ENCODE results near the gene PROM2. TPM values are rescaled to one million over a fixed set of nuclear protein-coding genes. Genes with fewer than 3 reads are reported as not detected.
A peak's percentile ranks its signal among the peaks of the same experiment; 100 is the strongest.

The PROM2 gene
- total RNA-seq, 1 experiment from 2014 or later = 3.1 TPM

DNA sequence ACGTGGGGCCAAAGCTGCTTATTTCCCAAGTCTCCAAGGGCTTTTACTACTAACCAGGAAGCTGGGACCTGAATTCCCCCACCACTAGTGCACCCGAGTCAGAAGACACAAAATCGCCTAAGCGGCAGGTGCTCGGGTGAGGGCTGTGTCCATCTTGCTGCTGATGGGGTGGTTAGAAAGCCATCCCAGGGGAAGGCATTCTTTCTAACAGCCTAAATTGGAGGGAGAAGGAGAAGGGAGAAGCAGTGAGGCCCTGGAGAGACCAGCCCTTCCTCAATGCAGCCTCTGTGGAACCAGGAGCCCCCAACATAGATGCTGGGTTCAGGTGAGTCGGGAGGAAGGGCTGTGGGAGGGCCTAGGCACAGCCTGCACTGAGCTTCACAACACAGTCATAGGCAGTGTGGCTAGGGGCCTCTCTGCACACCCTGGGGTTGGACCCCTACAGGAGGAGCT lies 1.9 kb upstream of the PROM2 start:
- no peak overlapping the region for H3T11ph ChIP-seq (ENCODE audit: low read length)
- H3K36me3 Mint-ChIP-seq (ENCODE audit: insufficient read depth in 1 of 3, low read depth in 3 of 3) = no peaks in the 10 kb centered on the region; a peak in 1 of 7 replicates
- WGBS (ENCODE audit: extremely low coverage, insufficient read length, low lambda C conversion rate) = no CpG with 5 or more reads among the region's 6 CpGs
- no peak overlapping the region for H4K5ac ChIP-seq (ENCODE audit: insufficient read length, low read depth, low read length)
- peak; percentile 12 for DNase-seq
- H4K91ac ChIP-seq (ENCODE audit: insufficient read length, low read depth, low read length) = no peak overlapping the region
- no peak overlapping the region for H3K9ac ChIP-seq (ENCODE audit: extremely low read depth, insufficient read length, low read length)
- no peak overlapping the region for H2BK5ac ChIP-seq (ENCODE audit: insufficient read length, low read length)
- H3K4me2 ChIP-seq (ENCODE audit: insufficient read depth, insufficient read length, low read length) = no peak overlapping the region
- no peaks in the 10 kb centered on the region for H3K23me2 ChIP-seq (ENCODE audit: insufficient read length, low read depth, low read length, poor library complexity, severe bottlenecking)
- no peak overlapping the region for H3K27ac ChIP-seq (ENCODE audit: insufficient read length, low read depth, low read length)
- no peaks in the 10 kb centered on the region for H3K27me3 ChIP-seq (ENCODE audit: insufficient read depth, low read length)
- no peak overlapping the region for H2AFZ ChIP-seq (ENCODE audit: low read length)
- H4K20me1 ChIP-seq (ENCODE audit: control insufficient read depth, insufficient read depth, insufficient read length) = no peaks in the 10 kb centered on the region
- no peak overlapping the region for H3K56ac ChIP-seq (ENCODE audit: insufficient read length, low read depth, low read length)
- no peak overlapping the region for H2BK15ac ChIP-seq (ENCODE audit: low read depth, low read length)
- no peak overlapping the region for H3K14ac ChIP-seq (ENCODE audit: insufficient read depth, low read length)
- H3K18ac ChIP-seq (ENCODE audit: insufficient read length, low read depth, low read length) = no peak overlapping the region
- H3K27ac Mint-ChIP-seq = no peak overlapping the region; a peak in 1 of 7 replicates
- no peaks in the 10 kb centered on the region for H3K79me1 ChIP-seq (ENCODE audit: insufficient read depth, low read depth, low read length, poor library complexity, severe bottlenecking)
- no peak overlapping the region for H3K4ac ChIP-seq (ENCODE audit: low read depth, low read length)
- no peak overlapping the region for H4K8ac ChIP-seq (replicated peaks; ENCODE audit: insufficient read length, low read depth, low read length)
- no peak overlapping the region for H2BK12ac ChIP-seq (ENCODE audit: insufficient read length, low read depth, low read length)
- TF ChIP-seq, protein P1, sequence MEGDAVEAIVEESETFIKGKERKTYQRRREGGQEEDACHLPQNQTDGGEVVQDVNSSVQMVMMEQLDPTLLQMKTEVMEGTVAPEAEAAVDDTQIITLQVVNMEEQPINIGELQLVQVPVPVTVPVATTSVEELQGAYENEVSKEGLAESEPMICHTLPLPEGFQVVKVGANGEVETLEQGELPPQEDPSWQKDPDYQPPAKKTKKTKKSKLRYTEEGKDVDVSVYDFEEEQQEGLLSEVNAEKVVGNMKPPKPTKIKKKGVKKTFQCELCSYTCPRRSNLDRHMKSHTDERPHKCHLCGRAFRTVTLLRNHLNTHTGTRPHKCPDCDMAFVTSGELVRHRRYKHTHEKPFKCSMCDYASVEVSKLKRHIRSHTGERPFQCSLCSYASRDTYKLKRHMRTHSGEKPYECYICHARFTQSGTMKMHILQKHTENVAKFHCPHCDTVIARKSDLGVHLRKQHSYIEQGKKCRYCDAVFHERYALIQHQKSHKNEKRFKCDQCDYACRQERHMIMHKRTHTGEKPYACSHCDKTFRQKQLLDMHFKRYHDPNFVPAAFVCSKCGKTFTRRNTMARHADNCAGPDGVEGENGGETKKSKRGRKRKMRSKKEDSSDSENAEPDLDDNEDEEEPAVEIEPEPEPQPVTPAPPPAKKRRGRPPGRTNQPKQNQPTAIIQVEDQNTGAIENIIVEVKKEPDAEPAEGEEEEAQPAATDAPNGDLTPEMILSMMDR (conservative IDR thresholded peaks at IDR 0.05) = no peak
- no peaks in the 10 kb centered on the region for H3K79me2 ChIP-seq (ENCODE audit: insufficient read depth, low read length)
- H2AK5ac ChIP-seq (ENCODE audit: insufficient read length, low read length) = no peak overlapping the region
- H3K27me3 Mint-ChIP-seq (ENCODE audit: low read depth) = no peaks in the 10 kb centered on the region
- H3K4me1 ChIP-seq (ENCODE audit: insufficient read depth, low read length) = no peaks in the 10 kb centered on the region; the same call in 1 of the 2 replicates
- no peak overlapping the region for H3K4me3 Mint-ChIP-seq
- H3K4me1 Mint-ChIP-seq = peaks cover 19 to 27% of the 10 kb centered on the region in 2 experiments
- H2BK20ac ChIP-seq (ENCODE audit: low read depth, low read length, poor library complexity, severe bottlenecking) = no peak overlapping the region
- H3K9me3 ChIP-seq (ENCODE audit: control insufficient read depth, low read depth, low read length) = no peaks in the 10 kb centered on the region
- no peaks in the 10 kb centered on the region; a peak in 1 of 5 replicates for H3K9me3 Mint-ChIP-seq
- H2BK120ac ChIP-seq (ENCODE audit: low read depth, low read length, poor library complexity, severe bottlenecking) = no peak overlapping the region
- no peak overlapping the region for H3K23ac ChIP-seq (ENCODE audit: insufficient read length, low read depth, low read length)
